Fibroblast of mammary gland (primary cell): ENCODE data around the gene BRMS1L.
"Not testable (repeated sequence)": the region's sequence is repeated elsewhere in the genome, so short reads cannot be mapped to it uniquely, and the experiment has no call there.

Experiments
- DNase-seq: peaks from one replicate; pipeline ENCODE4 v3.0.0-alpha.2; 2010; ENCODE audit warnings: low read depth
- H3K4me3 ChIP-seq: 2 replicates; pipeline ENCODE4 v1.5.1; 2011; ENCODE audit warnings: low read depth, mild to moderate bottlenecking, low read length, moderate library complexity; ENCODE audit not compliant: control insufficient read depth
- TF ChIP-seq, protein P1 (sequence below): conservative IDR thresholded peaks from 2 replicates; pipeline ENCODE4 v1.5.1; 2011; ENCODE audit warnings: low read depth, low read length, inconsistent platforms; ENCODE audit not compliant: control insufficient read depth, insufficient read depth

The BRMS1L gene, protein sequence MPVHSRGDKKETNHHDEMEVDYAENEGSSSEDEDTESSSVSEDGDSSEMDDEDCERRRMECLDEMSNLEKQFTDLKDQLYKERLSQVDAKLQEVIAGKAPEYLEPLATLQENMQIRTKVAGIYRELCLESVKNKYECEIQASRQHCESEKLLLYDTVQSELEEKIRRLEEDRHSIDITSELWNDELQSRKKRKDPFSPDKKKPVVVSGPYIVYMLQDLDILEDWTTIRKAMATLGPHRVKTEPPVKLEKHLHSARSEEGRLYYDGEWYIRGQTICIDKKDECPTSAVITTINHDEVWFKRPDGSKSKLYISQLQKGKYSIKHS

DNA sequence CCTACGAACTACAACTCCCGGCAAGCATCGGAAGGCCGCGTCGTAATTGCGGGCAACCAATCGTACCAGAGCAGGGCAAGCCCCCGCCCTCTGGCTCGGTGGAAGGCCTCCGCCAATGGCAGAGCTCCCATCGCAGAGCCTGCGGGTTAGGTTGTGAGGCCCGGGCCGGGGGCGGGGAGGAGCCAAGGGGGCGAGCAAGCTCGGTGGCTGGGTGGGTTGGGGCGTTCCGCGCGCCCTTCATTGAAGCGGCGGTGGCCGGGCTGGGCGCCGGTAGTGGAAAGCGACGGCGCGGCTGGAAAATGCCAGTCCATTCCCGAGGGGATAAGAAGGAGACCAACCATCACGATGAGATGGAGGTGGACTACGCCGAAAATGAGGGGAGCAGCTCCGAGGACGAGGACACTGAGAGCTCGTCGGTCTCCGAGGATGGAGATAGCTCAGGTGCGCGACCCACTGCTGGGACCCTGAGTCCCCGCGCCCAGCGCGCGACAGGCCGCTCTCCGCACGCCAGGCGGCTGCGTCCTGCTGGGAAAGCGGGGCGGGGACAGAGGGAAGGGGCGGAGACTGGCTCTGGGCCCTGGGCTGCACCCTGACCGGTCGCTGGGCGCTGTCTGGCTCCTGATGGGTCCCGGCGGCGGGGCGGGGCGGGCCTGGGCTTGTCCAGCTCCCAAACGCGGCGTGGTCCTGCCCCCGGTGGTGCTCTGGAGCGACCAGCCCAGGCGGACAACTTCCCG lies at the start of gene BRMS1L:
BRMS1L (plus strand) TSS at position 121 of the 734 bp plus-strand sequence; CDS start at position 300, 179 bp downstream.
- H3K4me3 ChIP-seq: peak within 1 kb of the TSS; percentile 93
- peak; percentile 99 for DNase-seq
- TF ChIP-seq, protein P1, sequence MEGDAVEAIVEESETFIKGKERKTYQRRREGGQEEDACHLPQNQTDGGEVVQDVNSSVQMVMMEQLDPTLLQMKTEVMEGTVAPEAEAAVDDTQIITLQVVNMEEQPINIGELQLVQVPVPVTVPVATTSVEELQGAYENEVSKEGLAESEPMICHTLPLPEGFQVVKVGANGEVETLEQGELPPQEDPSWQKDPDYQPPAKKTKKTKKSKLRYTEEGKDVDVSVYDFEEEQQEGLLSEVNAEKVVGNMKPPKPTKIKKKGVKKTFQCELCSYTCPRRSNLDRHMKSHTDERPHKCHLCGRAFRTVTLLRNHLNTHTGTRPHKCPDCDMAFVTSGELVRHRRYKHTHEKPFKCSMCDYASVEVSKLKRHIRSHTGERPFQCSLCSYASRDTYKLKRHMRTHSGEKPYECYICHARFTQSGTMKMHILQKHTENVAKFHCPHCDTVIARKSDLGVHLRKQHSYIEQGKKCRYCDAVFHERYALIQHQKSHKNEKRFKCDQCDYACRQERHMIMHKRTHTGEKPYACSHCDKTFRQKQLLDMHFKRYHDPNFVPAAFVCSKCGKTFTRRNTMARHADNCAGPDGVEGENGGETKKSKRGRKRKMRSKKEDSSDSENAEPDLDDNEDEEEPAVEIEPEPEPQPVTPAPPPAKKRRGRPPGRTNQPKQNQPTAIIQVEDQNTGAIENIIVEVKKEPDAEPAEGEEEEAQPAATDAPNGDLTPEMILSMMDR: no peak

DNA sequence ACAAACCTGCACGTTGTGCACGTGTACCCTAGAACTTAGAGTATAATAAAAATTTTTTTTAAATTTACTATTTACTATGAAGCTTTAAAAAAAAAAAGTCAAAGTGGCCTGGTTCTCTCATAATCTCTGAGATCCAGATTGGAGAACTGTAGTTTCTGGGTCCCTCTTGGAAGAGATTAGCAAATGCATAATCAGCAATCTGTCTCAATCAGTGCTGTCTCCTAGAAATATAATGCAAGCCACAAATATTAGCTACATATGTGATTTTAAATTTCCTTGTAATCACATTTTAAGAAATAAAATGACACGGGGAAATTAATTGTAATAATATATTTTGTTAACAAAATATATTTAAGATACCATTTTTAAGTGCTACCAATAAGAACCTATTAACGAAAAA lies 49.3 kb upstream of the BRMS1L start:
- DNase-seq: no peak
- TF ChIP-seq, protein P1: no peak
- no peak overlapping the region for H3K4me3 ChIP-seq

DNA sequence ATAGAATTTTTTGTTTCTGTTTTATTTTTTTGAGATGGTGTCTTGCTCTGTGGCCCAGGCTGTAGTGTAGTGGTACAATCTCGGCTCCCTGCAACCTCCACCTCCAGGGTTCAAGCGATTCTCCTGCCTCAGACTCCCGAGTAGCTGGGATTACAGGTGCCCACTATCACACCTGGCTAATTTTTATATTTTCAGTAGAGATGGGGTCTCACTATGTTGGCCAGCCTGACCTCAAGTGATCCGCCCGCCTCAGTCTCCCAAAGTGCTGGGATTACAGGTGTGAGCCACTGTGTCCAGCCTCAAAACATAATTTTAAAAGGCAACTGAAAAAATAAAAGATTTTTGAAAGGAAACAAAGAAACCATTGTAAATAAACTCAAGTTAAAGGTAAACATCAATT lies 48.6 kb upstream of the BRMS1L start:
- H3K4me3 ChIP-seq, DNase-seq: not testable (repeated sequence)

DNA sequence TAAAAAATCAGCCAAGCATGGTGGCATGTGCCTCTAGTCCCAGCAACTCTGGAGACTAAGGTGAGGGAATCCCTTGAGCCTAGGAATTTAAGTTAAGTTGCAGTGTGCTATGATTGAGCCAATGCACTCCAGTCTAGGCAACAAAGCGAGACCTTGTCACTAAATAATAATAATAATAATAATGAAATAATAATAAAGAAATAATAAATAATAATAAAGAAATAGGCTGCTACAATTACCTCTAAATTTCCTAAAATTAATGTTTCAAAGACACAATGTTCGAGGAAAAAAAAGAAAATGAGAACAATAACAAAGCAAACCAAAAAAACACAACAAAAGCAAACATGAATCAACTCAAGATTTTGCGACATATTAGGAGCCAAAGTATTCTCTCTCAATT lies 46.8 kb upstream of the BRMS1L start:
- H3K4me3 ChIP-seq: no peak overlapping the region
- TF ChIP-seq, protein P1: no peak
- DNase-seq: no peak

DNA sequence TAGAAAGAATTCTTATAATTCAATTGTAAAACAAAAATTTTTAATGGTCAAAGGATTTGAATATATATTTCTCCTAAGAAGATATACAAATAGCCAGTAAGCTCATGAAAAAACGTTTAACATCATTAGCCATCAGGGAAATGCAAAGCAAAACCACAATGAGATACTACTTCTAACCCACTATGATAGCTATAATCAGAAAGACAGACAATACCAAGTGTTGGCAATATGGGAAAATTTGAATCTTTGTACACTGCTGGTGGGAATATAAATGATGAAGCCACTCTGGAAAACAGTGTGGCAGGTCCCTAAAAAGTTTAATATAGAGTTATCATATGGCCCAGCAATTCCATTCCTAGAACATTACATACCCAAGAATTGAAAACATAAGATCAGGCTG lies 42.4 kb upstream of the BRMS1L start:
- DNase-seq: no peak
- H3K4me3 ChIP-seq: no peak overlapping the region
- TF ChIP-seq, protein P1: no peak

DNA sequence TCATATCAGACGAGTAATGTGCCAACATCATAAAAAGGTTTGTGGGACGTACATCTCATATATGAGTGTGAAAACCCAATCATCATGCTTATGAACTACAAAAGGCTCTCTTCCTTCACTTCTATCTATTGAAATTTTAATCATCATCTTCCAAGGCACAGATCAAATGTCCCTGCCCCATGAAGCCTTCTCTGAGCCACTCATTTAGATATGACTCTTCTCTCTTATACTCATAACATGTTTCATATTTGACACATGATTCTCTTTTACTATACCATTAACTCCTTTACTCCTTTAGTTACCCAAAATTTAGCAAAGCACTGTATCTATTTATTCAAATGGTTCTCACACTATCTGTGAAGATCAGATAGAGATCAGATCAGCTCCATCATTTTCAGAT lies 39.3 kb upstream of the BRMS1L start:
- TF ChIP-seq, protein P1: no peak
- DNase-seq: no peak
- no peak overlapping the region for H3K4me3 ChIP-seq

DNA sequence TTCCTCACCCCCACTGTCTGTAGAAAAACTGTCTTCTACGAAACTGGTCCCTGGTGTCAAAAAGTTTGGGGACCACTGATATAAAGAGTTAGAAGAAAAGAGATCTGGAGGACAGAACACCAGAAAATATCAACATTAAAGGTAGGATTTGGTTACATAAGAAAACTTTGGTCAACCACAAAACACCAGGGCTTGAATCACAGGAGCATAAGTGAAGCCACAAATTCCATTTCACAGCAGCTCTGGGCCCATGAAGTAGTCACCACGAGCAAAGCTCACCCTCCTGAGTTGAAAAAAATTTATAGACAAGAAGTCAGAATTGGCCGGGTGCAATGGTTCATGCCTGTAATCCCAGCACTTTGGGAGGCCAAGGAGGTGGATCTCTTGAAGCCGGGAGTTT lies 36.5 kb upstream of the BRMS1L start:
- H3K4me3 ChIP-seq: no peak overlapping the region
- DNase-seq: peak; percentile 32
- TF ChIP-seq, protein P1: no peak
